ENCODE data around the gene FBN1.

Gene FBN1

GRCh38 chr15:48396020-48396419 is 249.5 kb downstream of the FBN1 start:
- peak; percentile 46 for DNase-seq (ENCODE audit: low spot score)

- peak; percentile 40 for DNase-seq (ENCODE audit: low spot score)
These were observed 249.9 kb downstream of the FBN1 start for GRCh38 chr15:48395521-48396011.

DNA sequence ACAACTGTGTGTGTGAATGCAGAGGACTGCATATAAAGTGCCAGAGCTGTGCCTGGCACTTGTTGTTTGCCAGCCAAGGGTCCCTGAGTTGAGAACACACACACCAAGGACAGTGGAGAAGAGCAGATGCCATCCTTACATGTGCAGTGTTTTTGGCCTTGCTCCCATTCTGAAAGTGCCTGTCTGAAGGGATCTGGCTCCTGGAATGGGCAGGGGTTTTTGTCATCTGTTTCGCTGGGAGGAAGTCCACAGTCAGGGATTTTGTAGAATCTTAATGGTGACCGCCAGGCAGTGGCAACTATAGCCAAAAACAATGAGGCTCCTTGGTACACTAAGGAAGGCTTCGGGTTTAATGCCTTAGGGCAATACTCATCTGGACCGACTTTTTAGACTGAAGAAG is 250.5 kb downstream of the FBN1 start:
- DNase-seq (ENCODE audit: low spot score), result no peak

DNA sequence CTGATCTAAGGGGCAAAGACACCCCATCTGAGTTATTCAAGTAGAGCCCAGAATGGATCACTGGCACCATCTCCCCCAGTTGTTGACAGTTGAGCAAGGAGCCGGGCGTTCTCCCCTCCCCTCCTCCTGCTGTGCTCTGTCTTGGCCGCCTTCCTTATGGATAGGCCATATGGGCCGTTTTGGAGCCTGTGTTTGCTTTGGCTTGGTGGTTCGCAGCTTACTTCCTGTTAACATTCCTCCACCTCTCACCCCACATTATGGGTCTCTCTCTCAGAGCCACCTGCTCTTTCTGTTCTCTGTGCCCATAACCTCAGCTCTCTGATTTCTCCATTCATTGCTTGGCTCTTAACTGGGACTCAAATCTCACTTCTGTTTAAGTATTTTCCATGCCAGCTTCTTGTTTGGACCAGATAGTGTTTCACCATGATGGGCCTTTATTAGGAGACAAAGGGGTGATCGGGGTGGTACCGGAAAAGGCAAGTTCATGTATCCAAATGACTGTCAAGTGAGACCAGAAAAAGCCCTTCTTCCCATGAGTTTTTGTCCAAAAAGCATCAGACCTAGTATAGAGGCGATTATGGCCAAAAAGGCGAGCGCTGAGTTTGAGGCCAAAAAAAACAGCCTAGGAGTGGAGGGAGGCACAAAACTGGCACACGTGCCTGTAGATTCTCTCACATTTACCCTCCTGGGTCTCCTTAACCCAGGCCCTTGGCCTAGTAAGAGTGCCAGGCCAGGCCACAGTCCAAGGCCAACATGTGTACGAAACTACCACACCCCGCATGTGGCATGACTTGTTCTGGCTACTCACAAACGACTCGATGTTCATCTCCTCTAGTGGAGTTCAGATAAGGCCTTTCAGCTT is 251.6 kb downstream of the FBN1 start:
- no peak for DNase-seq (ENCODE audit: low spot score)

GRCh38 chr15:48392356-48392755 is 253.2 kb downstream of the FBN1 start:
- peak; percentile 43 for DNase-seq (ENCODE audit: low spot score)

DNA sequence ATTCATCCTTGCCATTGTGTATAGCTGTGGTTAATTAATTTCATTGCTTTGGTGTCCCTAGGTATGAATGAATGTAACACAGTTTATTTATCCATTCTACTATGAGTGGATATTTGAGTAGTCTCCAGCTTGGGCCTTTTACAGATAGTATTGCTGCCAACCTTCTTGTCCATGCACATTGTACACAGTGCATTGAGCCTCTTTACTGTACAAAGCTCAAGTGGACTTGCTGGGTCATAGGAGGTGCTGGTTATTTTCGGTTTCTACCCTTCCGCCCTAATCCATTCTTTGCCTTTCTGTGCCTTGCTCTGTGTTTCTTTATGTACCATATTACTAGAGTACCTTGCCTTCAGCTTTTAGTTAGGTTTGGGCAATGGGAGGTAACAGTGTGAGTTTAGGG is 253.6 kb downstream of the FBN1 start:
- no peak for DNase-seq (ENCODE audit: low spot score)

- DNase-seq (ENCODE audit: low spot score), result no peak
These were observed 255.8 kb downstream of the FBN1 start for GRCh38 chr15:48389691-48390143.

DNA sequence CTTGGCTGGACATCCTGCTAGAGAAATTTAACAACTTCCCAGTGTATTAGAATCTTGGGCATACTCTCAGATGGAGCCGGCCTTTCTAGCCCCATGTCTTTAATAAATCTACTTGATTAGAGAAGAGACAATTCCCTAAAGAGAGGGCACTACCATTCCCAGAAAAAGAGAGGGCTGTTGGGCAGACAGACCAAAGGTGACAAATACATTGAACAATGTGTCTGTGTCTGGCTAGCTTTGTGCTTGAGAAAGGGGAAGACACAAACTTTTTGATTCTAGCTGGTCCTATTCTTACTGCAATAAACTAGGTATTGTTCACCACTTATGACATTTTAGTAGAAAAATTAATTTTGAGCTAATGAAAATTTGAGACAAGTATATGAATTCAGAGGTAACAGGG is 256.6 kb downstream of the FBN1 start:
- no peak for DNase-seq (ENCODE audit: low spot score)

DNA sequence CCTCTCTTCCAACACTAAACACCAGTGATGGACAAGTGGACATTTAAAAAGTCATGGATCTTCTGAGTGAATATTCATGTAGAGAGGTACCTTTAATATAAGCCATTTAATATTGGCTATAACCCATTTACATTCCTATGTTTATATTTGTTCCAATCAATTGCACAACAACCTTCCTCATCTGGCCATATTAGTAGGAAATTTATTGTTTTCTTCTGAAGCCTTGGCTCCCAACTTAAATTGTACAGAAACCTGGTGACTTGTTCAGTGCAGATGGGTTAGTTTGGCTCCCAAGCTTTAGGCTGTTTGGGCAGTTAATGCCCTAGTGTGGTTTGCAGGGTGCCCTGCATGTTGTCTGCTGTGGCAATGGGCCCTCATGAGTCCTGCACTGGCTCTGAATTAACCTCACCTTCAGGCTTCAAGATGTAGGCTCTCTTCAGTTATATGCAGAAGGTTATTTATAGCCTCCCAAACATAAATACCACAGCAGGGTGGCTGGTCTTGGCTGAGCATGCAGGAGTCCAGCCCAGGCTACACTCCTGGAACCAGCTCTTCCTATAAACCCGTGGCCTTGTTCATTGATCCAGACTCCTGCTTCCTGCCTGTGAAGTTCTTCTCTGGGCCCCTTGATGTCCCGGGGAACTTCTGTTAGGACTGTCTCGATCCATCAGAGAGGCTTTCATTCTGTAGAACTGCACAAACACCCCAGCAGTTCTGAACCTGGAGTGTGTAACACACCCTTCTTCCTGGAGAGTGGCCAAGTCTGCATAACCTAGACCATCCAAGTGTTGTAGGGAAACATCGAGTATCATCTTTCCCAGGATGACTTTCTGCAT is 257.3 kb downstream of the FBN1 start:
- DNase-seq (ENCODE audit: low spot score), result no peak

- no peak for DNase-seq (ENCODE audit: low spot score)
These were observed 260.3 kb downstream of the FBN1 start for GRCh38 chr15:48385031-48385830.

DNA sequence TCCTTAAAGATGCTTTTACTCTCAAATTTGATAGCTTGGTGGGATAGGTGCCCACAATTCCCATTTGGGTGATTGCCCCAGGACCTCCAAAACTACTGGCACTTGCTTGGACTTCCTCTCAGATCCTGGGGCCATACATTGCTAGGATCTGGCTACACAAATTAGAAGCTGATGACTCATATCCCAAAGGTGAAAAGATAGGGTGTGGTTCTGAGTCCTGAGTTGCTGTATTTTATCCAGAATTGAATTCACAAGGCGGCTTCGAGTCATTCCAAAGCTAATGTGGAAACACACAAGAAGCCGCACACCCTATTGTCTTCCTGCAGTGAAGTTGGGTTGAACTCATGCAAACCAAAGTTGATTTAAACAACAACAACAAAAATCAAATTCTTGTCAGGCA is 260.9 kb downstream of the FBN1 start:
- DNase-seq (ENCODE audit: low spot score), result no peak

DNA sequence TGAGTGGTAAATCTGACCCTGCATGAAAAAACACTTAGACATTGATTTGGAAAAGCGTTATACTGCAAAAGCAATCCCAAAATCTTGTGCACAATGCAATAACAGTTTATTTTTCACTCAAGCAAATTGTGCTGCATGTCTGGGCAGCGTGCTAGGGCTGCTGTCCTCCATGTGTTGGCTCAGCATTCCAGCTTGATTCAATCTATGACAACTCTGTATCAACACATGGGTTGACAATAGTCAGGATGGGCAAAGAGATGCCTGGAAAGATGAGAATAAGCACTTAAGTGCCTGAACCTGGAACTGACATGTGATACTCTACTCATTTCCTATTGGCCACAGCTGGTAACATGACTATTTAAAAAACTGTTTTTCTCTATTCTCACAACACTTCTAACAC is 262.5 kb downstream of the FBN1 start:
- no peak for DNase-seq (ENCODE audit: low spot score)

GRCh38 chr15:48381861-48382260 is 263.6 kb downstream of the FBN1 start:
- DNase-seq (ENCODE audit: low spot score), result no peak

GRCh38 chr15:48380198-48380597 is 265.3 kb downstream of the FBN1 start:
- DNase-seq (ENCODE audit: low spot score), result no peak

DNA sequence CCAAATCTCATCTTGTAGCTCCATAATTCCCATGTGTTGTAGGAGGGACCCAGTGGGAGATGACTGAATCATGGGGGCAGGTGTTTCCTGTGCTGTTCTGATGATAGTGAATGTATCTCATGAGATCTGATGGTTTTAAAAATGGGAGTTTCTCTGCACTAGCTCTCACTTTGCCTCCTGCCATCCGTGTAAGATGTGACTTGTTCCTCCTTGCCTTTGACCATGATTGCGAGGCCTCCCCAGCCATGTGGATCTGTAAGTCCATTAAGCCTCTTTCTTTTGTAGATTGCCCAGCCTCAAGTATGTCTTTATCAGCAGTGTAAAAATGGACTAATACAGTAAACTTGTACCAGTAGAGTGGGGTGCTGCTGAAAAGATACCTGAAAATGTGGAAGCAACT is 269.7 kb downstream of the FBN1 start:
- no peak for DNase-seq (ENCODE audit: low spot score)

GRCh38 chr15:48374472-48374871 is 271.0 kb downstream of the FBN1 start:
- DNase-seq (ENCODE audit: low spot score), result no peak

- no peak for DNase-seq (ENCODE audit: low spot score)
These were observed 271.6 kb downstream of the FBN1 start for GRCh38 chr15:48373821-48374451.

GRCh38 chr15:48371961-48372360 is 273.5 kb downstream of the FBN1 start:
- no peak for DNase-seq (ENCODE audit: low spot score)

- no peak for DNase-seq (ENCODE audit: low spot score)
These were observed 274.0 kb downstream of the FBN1 start for GRCh38 chr15:48371550-48371949.

DNA sequence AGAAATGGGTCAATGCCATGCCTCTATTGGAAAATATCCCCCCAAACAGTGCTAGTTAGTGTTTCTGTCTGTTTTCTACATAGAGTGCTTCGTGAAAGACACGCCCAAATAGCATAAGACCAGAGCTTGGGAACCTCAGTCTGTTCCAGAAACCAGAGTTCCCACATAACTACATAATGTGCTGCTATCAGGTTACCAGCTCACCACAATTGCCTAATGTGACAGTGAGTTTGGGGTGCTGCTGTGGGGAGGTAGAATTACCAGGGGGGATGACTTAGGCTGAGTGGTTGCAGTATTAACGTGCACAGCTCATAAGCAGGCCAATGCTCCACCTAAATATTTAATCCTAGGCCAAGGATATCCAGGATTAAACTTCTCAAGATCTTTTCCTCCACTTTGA is 275.0 kb downstream of the FBN1 start:
- no peak for DNase-seq (ENCODE audit: low spot score)

GRCh38 chr15:48367483-48367882 is 278.0 kb downstream of the FBN1 start:
- no peak for DNase-seq (ENCODE audit: low spot score)

All from putamen (tissue), 1 donor.